GM12865 (cell line): ENCODE results near the gene TAOK1.

ENCODE experiments used
- DNase-seq: peaks from one replicate; pipeline ENCODE4 v3.0.0; 2010; ENCODE audit warnings: low read depth
- H3K4me3 ChIP-seq: 2 replicates; pipeline ENCODE4 v1.5.1; 2011; ENCODE audit warnings: mild to moderate bottlenecking, low read depth, low read length, control low read depth
- CTCF ChIP-seq: IDR thresholded peaks from 2 replicates; pipeline ENCODE4 v1.5.1; 2011; ENCODE audit warnings: low read length, control low read depth, low read depth, inconsistent platforms; ENCODE audit not compliant: insufficient read depth; ENCODE audit errors: missing control alignments

TAOK1 gene

GRCh38 chr17:29596811-29597210 is 206.6 kb downstream of the TAOK1 start:
- TF ChIP-seq CTCF: no peak
- no peak overlapping the region for H3K4me3 ChIP-seq
- DNase-seq: no peak

- no peak for TF ChIP-seq CTCF
- H3K4me3 ChIP-seq: no peak overlapping the region
- no peak for DNase-seq
Measured at GRCh38 chr17:29597361-29598172, 207.4 kb downstream of the TAOK1 start.
